GM19099 (cell line): ENCODE data around the gene FOXO6.

Experiments used
- POLR2A ChIP-seq: IDR thresholded peaks from 3 replicates; pipeline ENCODE4 v1.6.1; 2011; ENCODE audit warnings: low read depth; ENCODE audit not compliant: insufficient read length; ENCODE audit errors: extremely low read depth

The FOXO6 gene

GRCh38 chr1:41323243-41323642 is 38.0 kb upstream of the FOXO6 start:
- TF ChIP-seq POLR2A: no peak

GRCh38 chr1:41325801-41326200 is 35.4 kb upstream of the FOXO6 start:
- TF ChIP-seq POLR2A: no peak

- no peak for TF ChIP-seq POLR2A
Observed at GRCh38 chr1:41327383-41327999, 33.7 kb upstream of the FOXO6 start.

GRCh38 chr1:41328001-41328615 is 33.1 kb upstream of the FOXO6 start:
- TF ChIP-seq POLR2A: no peak

GRCh38 chr1:41328780-41329640 is 32.2 kb upstream of the FOXO6 start:
- TF ChIP-seq POLR2A: no peak

GRCh38 chr1:41329662-41330587 is 31.3 kb upstream of the FOXO6 start:
- no peak for TF ChIP-seq POLR2A

- TF ChIP-seq POLR2A: no peak
Observed at GRCh38 chr1:41330588-41331545, 30.4 kb upstream of the FOXO6 start.

GRCh38 chr1:41331546-41331917 is 29.7 kb upstream of the FOXO6 start:
- TF ChIP-seq POLR2A: no peak

- TF ChIP-seq POLR2A: no peak
Observed at GRCh38 chr1:41333146-41333784, 28.0 kb upstream of the FOXO6 start.

- TF ChIP-seq POLR2A: no peak
Observed at GRCh38 chr1:41338820-41339219, 22.4 kb upstream of the FOXO6 start.

GRCh38 chr1:41340655-41341364 is 20.4 kb upstream of the FOXO6 start:
- TF ChIP-seq POLR2A: no peak

GRCh38 chr1:41341365-41341683 is 19.9 kb upstream of the FOXO6 start:
- no peak for TF ChIP-seq POLR2A
